Mucosa of descending colon (tissue), 3 donors: Measurements from ENCODE around the gene DUS3L. TPM values are rescaled to one million over a fixed set of nuclear protein-coding genes. Genes with fewer than 3 reads are reported as not detected.
"Not testable (repeated sequence)": the region's sequence is repeated elsewhere in the genome, so short reads cannot be mapped to it uniquely, and the experiment has no call there.

ENCODE experiments used
- ATAC-seq: fragments of 200-7000 bp; cut with Tn5 transposase; one replicate; pipeline ENCODE4 v1.9.1; 2020; ENCODE audit warnings: mild to moderate bottlenecking, moderate library complexity
- DNase-seq, 3 donors: peaks; one replicate each; pipeline ENCODE4 v3.0.0-alpha.2; 2020
- H3K36me3 ChIP-seq: fragments of 200-600 bp; one replicate; pipeline ENCODE4 v1.8.0; 2021; ENCODE audit warnings: low read depth, mild to moderate bottlenecking
- H3K4me1 ChIP-seq: fragments of 200-600 bp; one replicate; pipeline ENCODE4 v1.8.0; 2021; ENCODE audit warnings: low read depth, mild to moderate bottlenecking
- H3K4me3 ChIP-seq: fragments of 200-600 bp; one replicate; pipeline ENCODE4 v1.8.0; 2021; ENCODE audit warnings: mild to moderate bottlenecking
- H3K9me3 ChIP-seq: fragments of 200-600 bp; one replicate; pipeline ENCODE4 v1.8.0; 2021; ENCODE audit warnings: mild to moderate bottlenecking
- intact Hi-C, 2 donors: fragments of 100-400 bp; cut with DNase I in 1 of 2; cut with micrococcal nuclease in 1 of 2; formaldehyde crosslinking; loops; one replicate each; pipeline versions ENCODE4 v1.11.0 to v1.11.1; 2022; cut with DNase I, micrococcal nuclease
- total RNA-seq, 3 donors: library from RNA; stranded (reverse); fragmentation: NEBNext Ultra II Directional in 2 of 3; extraction: Animal tissue kit (Norgen Biotek cat#: 25700) in 2 of 3; gene quantifications; one replicate each; pipeline versions ENCODE4 v1.2.1 to v1.2.4, GENCODE V29; 2021 to 2023
- TF ChIP-seq, protein P1 (sequence below): fragments of 200-600 bp; IDR thresholded peaks from one replicate; pipeline ENCODE4 v1.8.0; 2022; ENCODE audit warnings: antibody characterized with exemption, mild to moderate bottlenecking
- donor health status: DM: no; HTN: no; CAD: no; lungs with moderate emphysema.
- donor health status: DM: no; HTN: no; CAD: no.
- donor health status: DM: no; HTN: yes; CAD: no.

The DUS3L gene
- total RNA-seq, 3 donors from 2014 or later = 33.3 to 36.9 (median 35.6) TPM

- H3K4me1 ChIP-seq = no peaks in the 10 kb centered on the region
- TF ChIP-seq, protein P1, sequence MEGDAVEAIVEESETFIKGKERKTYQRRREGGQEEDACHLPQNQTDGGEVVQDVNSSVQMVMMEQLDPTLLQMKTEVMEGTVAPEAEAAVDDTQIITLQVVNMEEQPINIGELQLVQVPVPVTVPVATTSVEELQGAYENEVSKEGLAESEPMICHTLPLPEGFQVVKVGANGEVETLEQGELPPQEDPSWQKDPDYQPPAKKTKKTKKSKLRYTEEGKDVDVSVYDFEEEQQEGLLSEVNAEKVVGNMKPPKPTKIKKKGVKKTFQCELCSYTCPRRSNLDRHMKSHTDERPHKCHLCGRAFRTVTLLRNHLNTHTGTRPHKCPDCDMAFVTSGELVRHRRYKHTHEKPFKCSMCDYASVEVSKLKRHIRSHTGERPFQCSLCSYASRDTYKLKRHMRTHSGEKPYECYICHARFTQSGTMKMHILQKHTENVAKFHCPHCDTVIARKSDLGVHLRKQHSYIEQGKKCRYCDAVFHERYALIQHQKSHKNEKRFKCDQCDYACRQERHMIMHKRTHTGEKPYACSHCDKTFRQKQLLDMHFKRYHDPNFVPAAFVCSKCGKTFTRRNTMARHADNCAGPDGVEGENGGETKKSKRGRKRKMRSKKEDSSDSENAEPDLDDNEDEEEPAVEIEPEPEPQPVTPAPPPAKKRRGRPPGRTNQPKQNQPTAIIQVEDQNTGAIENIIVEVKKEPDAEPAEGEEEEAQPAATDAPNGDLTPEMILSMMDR = no peak
- H3K9me3 ChIP-seq = no peaks in the 10 kb centered on the region
- H3K4me3 ChIP-seq = no peak overlapping the region
- intact Hi-C loops = no loop called here
- no peak for DNase-seq
- ATAC-seq = no peak
- H3K36me3 ChIP-seq = no peaks in the 10 kb centered on the region
Observed at GRCh38 chr19:5765220-5765619, 25.7 kb downstream of the DUS3L start.

DNA sequence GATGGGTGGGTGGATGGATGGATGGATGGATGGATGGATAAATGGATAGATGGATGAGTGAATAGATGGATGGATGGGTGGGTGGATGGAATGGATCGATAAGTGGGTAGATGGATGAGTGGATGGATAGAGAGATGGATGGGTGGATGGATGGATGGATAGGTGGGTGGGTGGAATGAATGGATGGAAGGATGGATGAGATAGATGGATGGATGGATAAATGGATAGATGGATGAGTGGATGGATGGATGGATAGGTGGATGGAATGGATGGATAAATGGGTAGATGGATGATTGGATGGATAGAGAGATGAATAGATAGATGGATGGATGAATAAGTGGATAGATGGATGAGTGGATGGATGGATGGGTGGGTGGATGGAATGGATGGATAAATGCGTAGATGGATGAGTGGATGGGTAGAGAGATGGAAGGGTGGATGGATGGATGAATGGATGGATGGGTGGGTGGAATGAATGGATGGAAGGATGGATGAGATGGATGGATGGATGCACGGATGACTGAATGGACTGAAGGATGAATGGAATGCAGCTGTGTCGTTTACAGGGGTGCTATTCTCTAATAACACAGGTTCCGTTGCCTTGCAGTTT, 28.2 kb downstream of the DUS3L start:
- Histone ChIP-seq H3K9me3 (no peaks in the 10 kb centered on the region), H3K36me3 (no peaks in the 10 kb centered on the region), H3K4me1 (no peaks in the 10 kb centered on the region), H3K4me3 (no peak overlapping the region)
- DNase-seq = no peak
- no peak for ATAC-seq
- intact Hi-C loops = no loop called here
- TF ChIP-seq, protein P1 = no peak

DNA sequence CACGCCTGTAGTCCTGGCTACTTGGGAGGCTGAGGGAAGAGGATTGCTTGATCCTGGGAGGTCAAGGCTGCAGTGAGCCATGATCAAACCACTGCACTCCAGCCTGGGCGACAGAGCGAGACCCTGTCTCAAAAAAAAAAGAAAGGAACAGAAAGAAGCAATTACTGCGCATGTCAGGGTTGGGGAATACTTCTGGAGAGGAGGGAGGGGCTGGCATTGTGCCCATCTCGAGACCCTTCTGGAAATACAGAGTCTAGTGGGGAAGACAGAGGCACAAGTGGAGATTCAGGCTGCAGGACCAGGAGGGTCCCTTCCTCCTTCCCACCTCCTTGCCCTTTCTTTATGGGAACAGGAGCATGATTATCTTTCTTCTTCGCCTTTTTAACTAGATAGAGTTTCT, 37.2 kb downstream of the DUS3L start:
- Histone ChIP-seq H3K4me1 (no peaks in the 10 kb centered on the region), H3K36me3 (no peaks in the 10 kb centered on the region), H3K9me3 (no peaks in the 10 kb centered on the region), H3K4me3 (no peak overlapping the region)
- intact Hi-C loops = no loop called here
- TF ChIP-seq, protein P1 = no peak
- ATAC-seq (no peak), DNase-seq (no peak)

DNA sequence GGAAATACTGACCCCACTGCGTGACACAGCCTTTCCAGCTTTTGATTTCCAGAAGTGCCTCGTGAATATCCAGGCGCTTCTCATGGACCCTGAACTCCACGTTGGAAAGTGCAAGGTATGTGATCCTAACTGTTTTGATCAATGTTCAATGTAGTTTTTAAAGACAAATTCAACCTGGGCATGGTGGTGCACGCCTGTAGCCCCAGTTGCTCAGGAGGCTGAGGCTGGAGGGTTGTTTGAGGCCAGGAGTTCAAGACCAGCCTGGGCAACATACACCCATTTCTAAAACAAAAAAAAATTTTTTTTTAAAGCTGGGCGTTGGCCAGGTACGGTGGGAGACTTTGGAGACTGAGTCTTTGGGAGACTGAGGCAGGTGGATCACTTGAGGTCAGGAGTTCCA, 39.3 kb downstream of the DUS3L start:
- H3K36me3 ChIP-seq = no peaks in the 10 kb centered on the region
- ATAC-seq (no peak), DNase-seq (no peak)
- intact Hi-C loops = no loop called here
- TF ChIP-seq, protein P1 = no peak
- H3K4me3 ChIP-seq = no peak overlapping the region
- H3K9me3 ChIP-seq = no peaks in the 10 kb centered on the region
- H3K4me1 ChIP-seq = no peaks in the 10 kb centered on the region

- H3K4me3 ChIP-seq = no peak overlapping the region
- H3K36me3 ChIP-seq = no peaks in the 10 kb centered on the region
- DNase-seq = no peak
- no peaks in the 10 kb centered on the region for H3K4me1 ChIP-seq
- ATAC-seq = no peak
- TF ChIP-seq, protein P1 = no peak
- intact Hi-C loops = no loop called here
- H3K9me3 ChIP-seq = no peaks in the 10 kb centered on the region
Observed at GRCh38 chr19:5749505-5749904, 41.5 kb downstream of the DUS3L start.

DNA sequence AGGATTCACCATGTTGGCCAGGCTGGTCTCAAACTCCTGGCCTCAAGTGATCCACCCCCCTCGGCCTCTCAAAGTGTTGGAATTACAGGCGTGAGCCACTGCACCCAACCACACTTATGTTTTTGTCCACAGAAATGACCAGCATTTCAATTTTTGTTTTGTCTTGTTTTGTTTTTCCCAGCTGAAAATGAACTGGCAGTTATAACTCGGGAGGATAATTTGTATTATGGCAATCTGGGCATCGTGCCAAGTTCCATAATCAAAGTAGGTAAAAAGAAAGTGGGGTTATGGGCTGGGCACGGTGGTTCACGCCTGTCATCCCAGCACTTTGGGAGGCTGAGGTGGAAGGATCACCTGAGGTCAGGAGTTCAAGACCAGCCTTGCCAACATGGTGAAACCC, 42.0 kb downstream of the DUS3L start:
- H3K4me1 ChIP-seq, ATAC-seq, intact Hi-C loops, H3K36me3 ChIP-seq, H3K4me3 ChIP-seq, H3K9me3 ChIP-seq: not testable (repeated sequence)
- DNase-seq = peak in 1 of 3 donors; percentile 24

GRCh38 chr19:5744999-5745398, 46.0 kb downstream of the DUS3L start:
- H3K4me3 ChIP-seq, H3K4me1 ChIP-seq, H3K9me3 ChIP-seq, H3K36me3 ChIP-seq, ATAC-seq, intact Hi-C loops, DNase-seq: not testable (repeated sequence)
